ENCODE measurements around the gene KLHL22.

DNA sequence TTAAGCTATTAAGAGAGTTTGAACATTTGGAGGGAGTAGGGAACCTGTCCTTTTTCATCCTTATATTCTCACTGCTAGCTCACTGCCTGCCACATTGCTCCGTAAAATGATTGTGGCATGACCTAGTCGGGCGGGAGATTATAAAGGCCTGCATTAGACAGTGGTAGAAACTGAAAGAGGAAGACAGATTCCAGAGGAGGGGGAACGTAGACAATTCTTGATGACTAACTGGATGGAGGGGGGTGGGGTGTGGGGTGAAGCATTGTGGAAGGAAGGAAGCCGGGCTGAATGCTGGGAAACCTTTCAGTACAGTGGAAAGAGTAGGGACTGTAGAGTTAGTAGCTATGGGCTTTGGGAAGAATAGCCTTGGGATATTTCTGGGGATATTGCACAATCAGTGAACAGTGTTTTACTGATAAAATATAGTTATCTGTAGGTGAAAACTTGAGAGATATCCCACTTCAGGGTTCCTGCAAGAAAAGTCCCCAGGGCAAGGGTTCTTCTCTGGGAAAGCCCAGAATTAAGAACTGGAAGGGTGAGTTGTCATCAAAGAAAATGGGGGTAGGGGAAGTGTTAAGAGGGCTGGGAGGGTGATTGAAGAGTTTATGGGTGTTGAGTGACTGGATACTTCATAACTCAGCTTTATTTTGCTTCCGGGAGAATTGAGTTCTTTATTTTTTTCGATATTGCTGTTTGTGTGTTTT is 13.9 kb upstream of the KLHL22 start:
- TF ChIP-seq EP300 (IDR thresholded peaks at IDR 0.05) (no peak), POLR2A (IDR thresholded peaks at IDR 0.05) (peak in 3 of 4 donors; percentile 4 to 56 (median 32)), POLR2AphosphoS5 (IDR thresholded peaks at IDR 0.05) (peak in 1 of 2 donors; percentile 62)
- TF ChIP-seq, protein P1, sequence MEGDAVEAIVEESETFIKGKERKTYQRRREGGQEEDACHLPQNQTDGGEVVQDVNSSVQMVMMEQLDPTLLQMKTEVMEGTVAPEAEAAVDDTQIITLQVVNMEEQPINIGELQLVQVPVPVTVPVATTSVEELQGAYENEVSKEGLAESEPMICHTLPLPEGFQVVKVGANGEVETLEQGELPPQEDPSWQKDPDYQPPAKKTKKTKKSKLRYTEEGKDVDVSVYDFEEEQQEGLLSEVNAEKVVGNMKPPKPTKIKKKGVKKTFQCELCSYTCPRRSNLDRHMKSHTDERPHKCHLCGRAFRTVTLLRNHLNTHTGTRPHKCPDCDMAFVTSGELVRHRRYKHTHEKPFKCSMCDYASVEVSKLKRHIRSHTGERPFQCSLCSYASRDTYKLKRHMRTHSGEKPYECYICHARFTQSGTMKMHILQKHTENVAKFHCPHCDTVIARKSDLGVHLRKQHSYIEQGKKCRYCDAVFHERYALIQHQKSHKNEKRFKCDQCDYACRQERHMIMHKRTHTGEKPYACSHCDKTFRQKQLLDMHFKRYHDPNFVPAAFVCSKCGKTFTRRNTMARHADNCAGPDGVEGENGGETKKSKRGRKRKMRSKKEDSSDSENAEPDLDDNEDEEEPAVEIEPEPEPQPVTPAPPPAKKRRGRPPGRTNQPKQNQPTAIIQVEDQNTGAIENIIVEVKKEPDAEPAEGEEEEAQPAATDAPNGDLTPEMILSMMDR (IDR thresholded peaks at IDR 0.05) = no peak
